Stomach (tissue), 19 donors: ENCODE measurements around the gene ALG6. TPM values are rescaled to one million over a fixed set of nuclear protein-coding genes. Genes with fewer than 3 reads are reported as not detected.

Experiments used
- DNase-seq, 2 donors: peaks; one replicate each; pipeline versions ENCODE4 v3.0.0 to v3.0.0-alpha.2; 2013 to 2019
- H3K27ac ChIP-seq, 5 donors: fragments of 200-600 bp in 4 of 5; sonication (generic) in 4 of 5; one replicate each; pipeline ENCODE4 v1.5.1; 2013 to 2019; ENCODE audit warnings: mild to moderate bottlenecking in 1 of 5, moderate library complexity in 1 of 5
- H3K27me3 ChIP-seq, 3 donors: fragments of 200-600 bp; sonication (generic); one replicate each; pipeline ENCODE4 v1.5.1; 2017 to 2019; ENCODE audit warnings: mixed run types in 1 of 3
- H3K36me3 ChIP-seq, 4 donors: fragments of 200-600 bp; sonication (generic); 1 replicate in 3 of 4; 2 replicates in 1 of 4; pipeline ENCODE4 v1.5.1; 2016 to 2019
- H3K4me1 ChIP-seq, 4 donors: fragments of 200-600 bp; sonication (generic); one replicate each; pipeline ENCODE4 v1.5.1; 2016 to 2019
- H3K4me3 ChIP-seq, 4 donors: fragments of 200-600 bp; sonication (generic) in 3 of 4; one replicate each; pipeline ENCODE4 v1.5.1; 2016 to 2019; ENCODE audit warnings: mild to moderate bottlenecking in 1 of 4
- H3K9me3 ChIP-seq, 4 donors: fragments of 200-600 bp; sonication (generic); one replicate each; pipeline ENCODE4 v1.5.1; 2016 to 2019
- EP300 ChIP-seq: sonication (generic); formaldehyde crosslinking; IDR thresholded peaks from one replicate; pipeline ENCODE4 v1.6.1; 2017; ENCODE audit warnings: antibody characterized with exemption
- POLR2A ChIP-seq, 4 donors: fragments of 450-650 bp; IDR thresholded peaks; one replicate each; pipeline ENCODE4 v1.6.1; 2016; ENCODE audit warnings: antibody characterized with exemption in 4 of 4, control low read depth in 2 of 4, mild to moderate bottlenecking in 1 of 4, moderate library complexity in 1 of 4
- POLR2AphosphoS5 ChIP-seq, 3 donors: sonication (generic); formaldehyde crosslinking; IDR thresholded peaks; one replicate each; pipeline ENCODE4 v1.6.1; 2016; ENCODE audit warnings: antibody characterized with exemption in 3 of 3
- WGBS, 5 donors: extraction: QIAGEN DNeasy Blood & Tissue Kit in 3 of 5; methylation state at CpG; one replicate each; pipeline versions ENCODE4 v1.1.5 to v1.1.7; 2013 to 2018; 5-methylcytosine and 5-hydroxymethylcytosine counted together
- intact Hi-C: fragments of 100-400 bp; cut with DNase I; formaldehyde crosslinking; loops from one replicate; pipeline ENCODE4 v1.15.1; 2023; ENCODE audit warnings: low total_unique reads
- long read RNA-seq, 10 donors: transcript quantifications; one replicate each; lab custom pipeline, GENCODE V29; 2026
- polyA plus RNA-seq, 3 donors: library from polyadenylated mRNA; stranded (reverse); fragments of 200-250 nt; gene quantifications; one replicate each; pipeline ENCODE4 v1.2.3, GENCODE V29; 2013
- total RNA-seq, 5 donors: library from RNA; depleted of rRNA; stranded (reverse); fragments of >200 nt; gene quantifications; one replicate each; pipeline versions ENCODE4 v1.1.0 to v1.2.3, GENCODE V29; 2014 to 2016
- TF ChIP-seq, protein P1 (sequence below), 7 experiments: fragments of 450-650 bp in 4 of 7; fragments of 200-600 bp in 3 of 7; sonication (generic) in 3 of 7; IDR thresholded peaks; one replicate each; pipeline ENCODE4 v1.5.1; 2016 to 2019; ENCODE audit warnings: antibody characterized with exemption in 7 of 7, control low read depth in 2 of 7, mild to moderate bottlenecking in 1 of 7
- donor health status: healthy with polysubstance abuse.
- donor health status: Bipolar disorder and iron deficiency.
- donor health status: healthy.

Gene ALG6
- total RNA-seq (10 to 100 TPM in 4 of 5 donors, 1 to 10 TPM in 1; 8.5 to 32.7 (median 10.4) TPM), polyA plus RNA-seq (10 to 100 TPM in 1 of 3 donors, 1 to 10 TPM in 2; 3.6 to 13.1 (median 4.0) TPM)
- long read RNA-seq, donor 1, partial matches to known transcripts = 0 of 1 reads
- long read RNA-seq, donor 1, other reads (novel, unspliced or antisense) = 0 of 1 reads
- long read RNA-seq, donor 2 = 0 reads
- long read RNA-seq, donor 3, partial matches to known transcripts = 0 of 3 reads
- long read RNA-seq, donor 3, other reads (novel, unspliced or antisense) = 0 of 3 reads
- long read RNA-seq, donor 4 = 0 reads
- long read RNA-seq, donor 5 = 0 reads
- long read RNA-seq, donor 6 = 0 reads
- long read RNA-seq, donor 7, partial matches to known transcripts = 0 of 1 reads
- long read RNA-seq, donor 7, other reads (novel, unspliced or antisense) = 0 of 1 reads
- long read RNA-seq, donor 8, partial matches to known transcripts = 0 of 1 reads
- long read RNA-seq, donor 8, other reads (novel, unspliced or antisense) = 0 of 1 reads
- long read RNA-seq, donor 9, partial matches to known transcripts = 0 of 2 reads
- long read RNA-seq, donor 9, other reads (novel, unspliced or antisense) = 0 of 2 reads
- long read RNA-seq, donor 10, partial matches to known transcripts = 0 of 1 reads
- long read RNA-seq, donor 10, other reads (novel, unspliced or antisense) = 0 of 1 reads

DNA sequence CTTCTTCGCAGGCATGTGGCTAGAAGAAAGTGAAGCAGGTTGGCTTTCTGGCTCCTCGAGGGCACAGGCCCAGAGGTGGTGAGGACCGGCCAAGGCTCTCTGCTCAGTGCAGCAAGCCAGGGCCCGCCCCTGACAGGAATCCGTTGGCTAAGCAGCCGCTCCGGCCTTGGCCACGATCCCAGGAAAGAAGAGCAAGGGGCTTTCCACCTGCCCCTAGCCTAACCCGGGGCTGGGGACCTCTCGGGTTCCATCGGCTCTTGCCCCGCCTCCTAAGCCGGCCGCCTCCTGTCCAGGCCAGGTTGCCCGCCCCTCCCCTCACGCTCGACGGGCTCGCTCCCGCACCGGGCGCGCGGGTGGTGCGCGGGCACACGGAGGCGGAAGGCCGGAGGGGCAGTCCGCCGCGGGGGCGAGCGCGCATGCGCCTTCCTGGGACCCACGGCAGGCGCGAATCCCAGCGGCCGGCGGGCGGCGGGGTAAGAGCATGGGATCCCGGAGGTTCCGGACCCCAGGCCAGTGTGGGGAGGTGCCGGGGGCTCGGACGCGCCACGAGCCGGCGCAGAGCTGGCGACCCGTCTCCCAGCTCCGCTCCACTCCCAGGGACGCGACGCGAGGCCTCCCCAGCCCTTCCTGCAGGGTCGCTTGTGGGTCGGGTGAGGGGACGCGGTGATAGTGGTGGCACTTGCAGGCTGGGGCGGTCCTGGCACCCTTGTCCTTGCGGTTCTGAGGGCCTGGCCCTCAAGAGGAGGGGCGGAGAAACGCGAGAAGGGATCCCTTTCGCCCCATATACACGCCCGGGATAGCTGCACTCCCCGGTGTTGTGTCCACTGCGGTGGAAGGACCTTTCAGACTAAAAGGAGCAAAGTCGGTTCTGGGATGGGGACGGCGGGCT, at the start of gene ALG6:
TSS of gene ALG6 (plus strand) at position 413 of the 889 bp plus-strand sequence. CDS start 3,351 bp downstream, outside the sequence.
- Histone ChIP-seq H3K36me3 (peaks cover 0 to 17% (median 15%) of the 10 kb centered on the region in 4 donors), H3K4me1 (peaks cover 11 to 20% (median 15%) of the 10 kb centered on the region in 4 donors), H3K9me3 (no peaks in the 10 kb centered on the region), H3K27ac (peak within 1 kb of the TSS; percentile 86 to 91 (median 88)), H3K27me3 (peaks cover 0 to 5% (median 0%) of the 10 kb centered on the region in 3 donors), H3K4me3 (peak within 1 kb of the TSS; percentile 73 to 97 (median 95))
- 0 to 1% (median 1%) methylated on average over 25 to 77 of the region's 77 CpGs for WGBS, 5 donors
- peak; percentile 97 to 98 for DNase-seq
- TF ChIP-seq POLR2A (IDR thresholded peaks at IDR 0.05) = no peak
- TF ChIP-seq POLR2AphosphoS5 (IDR thresholded peaks at IDR 0.05) = peak; percentile 78 to 87 (median 84)
- no peak for TF ChIP-seq EP300
- TF ChIP-seq, protein P1, sequence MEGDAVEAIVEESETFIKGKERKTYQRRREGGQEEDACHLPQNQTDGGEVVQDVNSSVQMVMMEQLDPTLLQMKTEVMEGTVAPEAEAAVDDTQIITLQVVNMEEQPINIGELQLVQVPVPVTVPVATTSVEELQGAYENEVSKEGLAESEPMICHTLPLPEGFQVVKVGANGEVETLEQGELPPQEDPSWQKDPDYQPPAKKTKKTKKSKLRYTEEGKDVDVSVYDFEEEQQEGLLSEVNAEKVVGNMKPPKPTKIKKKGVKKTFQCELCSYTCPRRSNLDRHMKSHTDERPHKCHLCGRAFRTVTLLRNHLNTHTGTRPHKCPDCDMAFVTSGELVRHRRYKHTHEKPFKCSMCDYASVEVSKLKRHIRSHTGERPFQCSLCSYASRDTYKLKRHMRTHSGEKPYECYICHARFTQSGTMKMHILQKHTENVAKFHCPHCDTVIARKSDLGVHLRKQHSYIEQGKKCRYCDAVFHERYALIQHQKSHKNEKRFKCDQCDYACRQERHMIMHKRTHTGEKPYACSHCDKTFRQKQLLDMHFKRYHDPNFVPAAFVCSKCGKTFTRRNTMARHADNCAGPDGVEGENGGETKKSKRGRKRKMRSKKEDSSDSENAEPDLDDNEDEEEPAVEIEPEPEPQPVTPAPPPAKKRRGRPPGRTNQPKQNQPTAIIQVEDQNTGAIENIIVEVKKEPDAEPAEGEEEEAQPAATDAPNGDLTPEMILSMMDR (IDR thresholded peaks at IDR 0.05) = peak in 1 of 7 experiments; percentile 21
- intact Hi-C loops = no loop called here

DNA sequence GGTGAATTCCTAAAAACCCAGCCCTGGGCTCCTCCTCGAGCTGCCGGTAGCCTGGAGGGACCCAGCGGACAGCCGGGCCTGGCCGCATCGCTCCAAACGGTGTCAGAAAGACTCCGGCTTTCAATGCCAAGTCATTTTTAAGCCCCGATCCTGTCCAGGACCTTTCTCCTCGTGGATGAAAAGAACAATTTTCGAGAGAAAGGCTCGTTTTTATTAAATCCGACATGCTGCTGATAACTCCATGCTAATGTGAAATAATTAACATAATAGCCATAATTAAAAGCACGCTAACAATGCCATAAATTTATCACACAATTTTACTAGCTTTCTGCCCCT, 49.6 kb upstream of the ALG6 start:
- 8 to 13% (median 10%) methylated on average over 14 of the region's 14 CpGs for WGBS, 5 donors
- peaks cover 54 to 98% (median 84%) of the 10 kb centered on the region in 3 donors for H3K27me3 ChIP-seq
- no peak for TF ChIP-seq EP300
- TF ChIP-seq POLR2A (IDR thresholded peaks at IDR 0.05) = no peak
- no peak for TF ChIP-seq POLR2AphosphoS5 (IDR thresholded peaks at IDR 0.05)
- TF ChIP-seq, protein P1 (IDR thresholded peaks at IDR 0.05) = no peak
- H3K36me3 ChIP-seq = no peaks in the 10 kb centered on the region
- H3K27ac ChIP-seq = no peak overlapping the region
- H3K4me3 ChIP-seq = peak overlapping the region; percentile 40 to 67 (median 55)
- intact Hi-C loops = no loop called here
- H3K4me1 ChIP-seq = peaks cover 11 to 51% (median 38%) of the 10 kb centered on the region in 4 donors
- no peak for DNase-seq
- peaks cover 0 to 33% (median 16%) of the 10 kb centered on the region in 4 donors for H3K9me3 ChIP-seq

DNA sequence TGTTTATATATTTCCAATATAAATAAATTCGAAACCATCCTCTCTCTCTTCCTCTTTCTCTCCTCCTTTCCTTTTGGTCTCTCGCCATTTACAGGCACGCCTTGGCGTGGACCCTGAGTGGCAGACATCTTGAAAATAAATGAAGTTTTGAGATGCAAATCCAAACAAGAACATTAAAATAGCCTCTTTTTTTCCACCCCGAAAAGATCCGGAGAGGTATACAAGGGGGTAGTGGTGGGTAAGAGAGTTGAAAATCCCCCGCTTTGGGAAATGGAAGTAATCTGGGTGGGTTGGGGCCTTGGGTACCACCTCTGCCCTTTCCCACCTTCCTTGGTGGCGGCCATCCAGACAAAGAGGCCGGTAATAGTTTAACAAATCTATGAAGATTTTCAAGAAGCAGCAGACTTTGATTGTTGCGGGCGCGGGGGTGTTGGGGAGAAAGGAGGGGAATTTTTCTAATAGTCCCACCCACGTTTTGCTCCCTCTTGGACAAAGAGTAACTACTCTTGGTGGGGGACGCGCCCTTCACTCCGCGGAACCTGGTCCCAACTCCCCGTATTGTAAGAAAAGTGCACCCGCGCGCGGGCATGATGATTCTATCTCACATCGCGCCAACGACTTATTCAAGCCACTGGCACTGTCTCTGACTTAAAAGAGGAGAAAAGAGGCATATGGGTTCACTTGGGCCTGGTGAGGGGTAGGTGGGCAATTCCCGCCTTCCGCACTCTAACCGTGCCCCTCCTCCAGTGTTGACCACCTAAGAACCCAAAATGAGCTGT, 49.0 kb upstream of the ALG6 start:
- DNase-seq = peak in 1 of 2 donors; percentile 16
- TF ChIP-seq POLR2AphosphoS5 (IDR thresholded peaks at IDR 0.05) = no peak
- Histone ChIP-seq H3K4me1 (peaks cover 17 to 57% (median 44%) of the 10 kb centered on the region in 4 donors), H3K27ac (no peak overlapping the region), H3K4me3 (no peak overlapping the region), H3K9me3 (peaks cover 0 to 37% (median 16%) of the 10 kb centered on the region in 4 donors), H3K27me3 (peaks cover 60 to 98% (median 88%) of the 10 kb centered on the region in 3 donors), H3K36me3 (no peaks in the 10 kb centered on the region)
- 19 to 27% (median 23%) methylated on average over 28 of the region's 28 CpGs for WGBS, 5 donors
- intact Hi-C loops = no loop called here
